GM18517 (cell line): ENCODE data around the gene SUSD2.
"Not testable (repeated sequence)": the region's sequence is repeated elsewhere in the genome, so short reads cannot be mapped to it uniquely, and the experiment has no call there.

Experiments used
- ATAC-seq: cut with Tn5 transposase; IDR thresholded peaks from one replicate; pipeline ENCODE4 v1.9.1; 2021; ENCODE audit warnings: mild to moderate bottlenecking, moderate library complexity; ENCODE audit not compliant: unreplicated experiment

SUSD2 gene

GRCh38 chr22:24181088-24181995 is at the start of gene SUSD2:
Gene SUSD2 (plus strand): TSS chr22:24181487. CDS start chr22:24181520, 33 bp downstream.
- no peak for ATAC-seq

DNA sequence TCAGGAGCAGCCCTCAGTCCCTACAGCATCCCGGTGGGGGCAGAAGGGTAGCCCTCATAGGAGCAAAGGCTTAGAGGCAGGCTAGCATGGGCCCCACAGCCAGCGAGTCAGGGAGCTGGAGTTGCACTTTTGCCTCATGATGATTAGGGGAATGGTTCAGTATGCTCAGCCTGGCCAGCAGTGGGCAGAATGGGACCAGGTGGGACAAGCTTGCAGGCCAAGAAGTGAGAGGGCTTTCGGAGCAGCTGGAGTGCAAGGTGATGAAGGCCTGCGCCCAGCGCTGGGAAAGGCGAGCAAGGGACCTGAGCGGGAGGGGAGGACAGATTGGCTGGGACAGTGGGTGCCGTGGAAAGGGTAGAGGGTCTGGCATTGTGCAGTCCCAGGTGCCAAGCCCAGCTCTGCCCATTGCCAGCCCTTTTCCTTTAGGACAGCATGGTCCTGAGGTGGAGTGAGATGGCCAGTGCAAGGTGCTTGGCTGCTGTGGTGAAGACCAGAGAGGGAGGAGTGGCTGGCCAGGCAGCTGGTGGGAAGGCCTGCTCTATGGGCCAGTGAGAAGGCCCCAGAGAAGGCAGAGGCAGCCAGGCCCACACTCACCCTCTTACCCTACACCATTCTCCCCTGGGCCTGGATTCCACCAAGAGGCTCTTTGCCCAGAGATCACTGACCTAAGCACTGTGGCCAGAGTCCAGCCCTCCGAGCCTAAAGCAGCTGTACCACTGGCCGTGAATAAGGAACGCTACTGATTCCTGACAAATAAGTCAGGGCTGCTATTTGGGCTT is 47.9 kb upstream of the SUSD2 start:
- no peak for ATAC-seq

DNA sequence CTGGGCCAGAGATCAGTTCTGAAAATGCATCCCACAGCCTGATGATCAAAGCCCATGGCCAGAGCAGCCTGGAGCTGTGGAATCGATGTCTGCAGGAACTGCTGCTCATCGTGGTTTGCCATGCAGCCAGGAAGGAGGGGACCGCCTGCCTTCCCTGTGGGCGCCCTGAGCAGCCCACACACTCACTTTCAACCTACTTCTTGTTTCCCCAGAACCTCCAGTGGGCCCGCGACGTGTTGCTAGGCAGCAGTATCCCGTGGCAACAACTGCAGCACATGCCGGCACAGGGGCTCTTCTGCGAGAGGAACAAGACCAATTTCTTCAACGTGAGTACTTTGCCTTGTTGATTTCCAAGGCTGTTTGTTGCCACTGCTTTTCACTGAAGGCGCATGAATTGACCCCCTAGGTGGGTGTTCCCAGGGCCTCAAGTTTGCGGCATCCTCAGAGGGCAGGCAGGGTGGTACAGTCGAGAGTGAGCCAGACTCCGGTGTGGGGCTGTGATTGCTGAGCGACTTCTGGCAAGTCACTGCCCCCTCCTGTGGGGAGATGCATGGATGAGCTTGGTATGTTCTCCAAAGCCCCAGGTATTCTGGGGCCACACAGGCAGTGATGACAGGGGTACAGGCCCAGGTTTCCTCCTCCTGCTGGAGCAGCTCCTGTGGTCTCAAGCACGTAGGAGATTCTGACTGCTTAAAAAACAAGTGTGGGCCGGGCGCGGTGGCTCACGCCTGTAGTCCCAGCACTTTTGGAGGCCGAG is 47.0 kb upstream of the SUSD2 start:
- ATAC-seq: no peak

DNA sequence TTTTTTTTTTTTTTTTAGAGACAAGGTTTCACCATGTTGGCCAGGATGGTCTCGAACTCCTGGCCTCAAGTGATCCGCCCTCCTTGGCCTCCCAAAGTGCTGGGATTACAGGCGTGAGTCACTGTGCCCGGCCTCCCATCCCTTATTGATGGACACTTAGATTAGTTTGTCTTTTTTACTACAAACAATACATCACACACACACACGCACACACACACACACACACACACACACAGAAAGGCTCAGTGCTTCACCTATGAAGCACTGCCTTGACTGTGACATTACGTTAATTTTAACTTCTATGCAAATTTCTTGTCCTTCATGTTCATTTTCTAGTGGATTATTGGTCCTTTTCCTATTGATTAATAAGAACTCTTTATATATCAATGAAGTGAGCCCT is 44.8 kb upstream of the SUSD2 start:
- ATAC-seq: not testable (repeated sequence)

GRCh38 chr22:24137595-24137994 is 43.7 kb upstream of the SUSD2 start:
- no peak for ATAC-seq

- no peak for ATAC-seq
Measured at GRCh38 chr22:24138649-24139420, 42.5 kb upstream of the SUSD2 start.

DNA sequence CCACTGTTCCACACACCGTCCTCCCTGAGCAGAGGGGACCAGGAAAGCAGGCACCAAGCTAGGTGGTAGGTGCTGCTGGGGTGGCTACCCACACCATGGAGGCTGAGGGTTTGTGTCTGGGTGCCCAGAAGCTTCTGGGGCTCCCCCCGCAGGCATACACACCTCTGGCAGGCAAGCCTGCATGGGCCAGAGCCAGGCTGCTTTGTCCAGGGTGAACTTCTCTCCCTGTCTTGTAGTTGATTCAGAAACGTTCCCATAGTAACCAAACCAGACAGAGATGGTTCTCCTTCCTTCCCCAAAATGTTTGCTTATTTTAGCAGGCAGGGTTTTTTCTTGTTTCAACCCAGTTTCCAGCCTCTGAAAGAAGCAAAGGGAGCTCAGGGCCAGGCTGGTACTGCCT is 40.9 kb upstream of the SUSD2 start:
- no peak for ATAC-seq

GRCh38 chr22:24141586-24141985 is 39.7 kb upstream of the SUSD2 start:
- ATAC-seq: no peak

DNA sequence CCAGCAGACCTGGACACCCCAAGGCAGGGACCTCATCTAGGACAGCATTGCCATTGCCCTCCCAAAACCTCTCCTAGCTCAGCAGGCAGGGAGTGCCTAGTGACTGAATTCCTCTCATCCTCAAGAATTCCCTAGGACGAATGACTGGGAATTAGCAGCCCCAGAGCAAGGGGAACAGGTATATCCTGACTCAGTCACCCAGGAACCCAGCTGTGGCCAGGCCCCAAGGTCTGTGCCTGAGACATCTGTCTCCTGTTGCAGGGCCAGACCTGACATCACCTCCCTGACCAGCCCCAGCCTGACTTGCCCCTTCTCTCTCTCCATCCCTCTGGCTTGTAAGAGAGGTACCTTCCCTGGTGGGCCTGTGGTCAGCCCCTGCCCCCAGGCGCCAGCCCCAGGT is 39.0 kb upstream of the SUSD2 start:
- no peak for ATAC-seq

- no peak for ATAC-seq
Measured at GRCh38 chr22:24142831-24143230, 38.5 kb upstream of the SUSD2 start.

DNA sequence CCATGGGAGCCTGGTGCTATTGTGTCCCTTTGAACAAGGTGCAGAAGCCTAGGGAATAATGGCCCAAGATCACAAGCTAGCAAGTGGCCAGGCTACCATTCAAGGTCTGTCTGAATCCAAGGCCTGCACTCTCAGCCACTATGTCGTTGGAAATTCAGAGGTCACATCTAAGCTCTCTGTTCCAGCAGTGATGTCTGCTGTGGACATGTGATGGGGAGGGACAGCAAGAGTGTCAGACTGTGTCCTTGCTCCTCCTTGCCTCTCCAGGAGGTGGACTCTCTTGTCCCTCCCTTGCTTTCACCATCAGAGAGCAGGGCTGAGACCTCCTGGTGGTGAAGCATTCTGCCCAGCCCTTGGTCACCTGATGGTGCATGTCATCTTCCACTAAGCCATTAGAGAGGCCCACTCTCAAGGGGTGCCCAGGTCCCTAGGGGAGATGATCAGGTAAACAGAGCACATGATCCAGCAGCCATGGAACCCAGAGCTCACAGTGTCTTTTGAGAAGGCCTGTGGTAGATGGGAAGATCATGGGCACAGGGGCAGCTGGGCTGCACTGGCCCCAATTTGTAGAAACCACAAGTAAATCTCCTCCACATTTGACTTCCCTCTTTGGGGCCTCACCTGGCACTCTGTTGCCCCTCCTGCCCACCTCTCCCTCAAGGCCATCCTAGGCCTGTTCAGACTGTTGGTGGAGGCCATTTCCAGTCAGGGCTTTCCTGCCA is 37.1 kb upstream of the SUSD2 start:
- ATAC-seq: no peak

GRCh38 chr22:24144778-24145085 is 36.6 kb upstream of the SUSD2 start:
- ATAC-seq: no peak

GRCh38 chr22:24145446-24146193 is 35.7 kb upstream of the SUSD2 start:
- ATAC-seq: no peak

GRCh38 chr22:24146194-24146616 is 35.1 kb upstream of the SUSD2 start:
- no peak for ATAC-seq

- no peak for ATAC-seq
Measured at GRCh38 chr22:24146791-24147353, 34.4 kb upstream of the SUSD2 start.

DNA sequence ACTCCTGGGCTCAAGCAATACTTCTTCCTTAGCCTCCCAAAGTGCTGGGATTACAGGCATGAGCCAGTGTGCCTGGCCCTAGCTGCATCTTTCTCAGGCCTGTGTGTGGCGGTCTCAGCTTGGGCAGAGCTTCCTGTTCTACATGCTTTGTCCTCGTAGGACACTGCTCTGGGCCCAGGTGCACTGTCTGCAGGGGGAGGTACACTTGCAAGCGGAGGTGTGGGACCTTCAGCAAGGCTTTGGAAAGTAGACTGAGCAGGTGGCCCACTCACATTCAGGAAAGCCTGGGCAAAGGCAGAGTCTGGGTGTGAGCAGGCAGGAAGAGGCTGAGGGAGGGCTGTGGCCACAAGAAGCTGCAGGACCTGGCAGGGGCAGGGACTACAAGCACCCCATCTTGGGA is 33.6 kb upstream of the SUSD2 start:
- no peak for ATAC-seq

DNA sequence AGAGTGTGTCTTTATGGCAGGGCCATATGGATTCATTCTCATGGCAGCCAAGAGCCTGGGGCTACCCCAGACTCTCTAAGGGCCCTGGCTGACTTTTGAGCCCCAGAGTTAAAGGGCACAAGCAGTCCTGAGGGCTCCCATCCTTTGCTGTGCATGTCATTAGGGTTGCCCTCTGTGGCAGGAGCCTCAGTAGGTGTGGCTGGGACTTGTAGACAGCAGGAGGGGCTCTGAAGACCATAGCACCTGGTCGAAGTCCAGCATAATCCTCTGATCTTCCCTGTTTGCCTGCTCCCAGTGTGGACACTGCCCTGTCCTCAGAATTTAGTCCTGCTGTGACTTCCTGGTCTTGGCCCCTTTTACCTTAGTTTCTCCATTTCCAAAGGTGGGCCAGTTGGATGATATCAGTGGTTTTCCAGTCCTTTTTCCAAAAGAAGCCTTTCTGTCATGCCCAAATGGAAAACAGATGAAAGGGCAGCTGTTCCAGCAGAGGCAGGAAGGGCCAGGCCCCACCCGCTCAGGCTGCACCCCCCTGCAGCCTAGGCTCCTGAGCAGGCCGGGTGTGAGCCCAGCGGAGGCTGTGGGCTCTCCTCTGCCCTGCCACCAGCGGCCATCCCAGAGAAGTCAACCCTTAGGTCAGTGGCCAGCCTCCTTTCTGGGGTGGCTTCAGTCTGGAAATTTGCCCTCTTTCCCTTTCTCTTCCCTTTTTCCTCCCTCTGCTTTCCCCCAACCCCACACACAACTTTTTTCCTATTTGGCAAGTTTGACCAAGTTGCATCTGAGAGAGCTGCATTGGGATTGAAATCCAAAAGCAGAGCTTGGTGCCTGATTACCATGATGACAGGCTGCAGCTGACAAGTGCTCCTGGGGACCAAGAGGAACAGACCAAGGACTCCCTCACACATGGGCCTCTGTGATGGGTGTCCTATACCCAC is 32.8 kb upstream of the SUSD2 start:
- no peak for ATAC-seq

DNA sequence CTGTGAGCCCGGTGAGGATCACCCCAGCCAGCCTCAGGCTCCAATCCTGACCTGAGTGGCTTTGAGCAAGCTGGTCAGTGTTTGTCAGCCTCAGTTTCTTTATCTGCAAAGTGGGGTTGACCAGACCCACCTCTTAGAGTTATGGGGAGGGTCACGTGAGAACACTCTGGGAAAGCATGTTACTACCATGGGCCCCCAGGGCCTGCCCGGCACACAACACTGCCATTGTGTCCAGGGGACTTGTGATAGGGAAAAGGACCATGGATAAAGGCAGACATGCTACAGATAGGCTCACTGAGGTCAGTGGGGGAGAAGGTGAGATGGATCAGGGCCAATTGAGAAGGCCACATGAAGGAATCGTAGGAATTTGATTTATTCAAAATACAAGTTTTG is 32.1 kb upstream of the SUSD2 start:
- ATAC-seq: no peak
